Activated naive CD8-positive, alpha-beta T cell treated with anti-CD3 and anti-CD28 coated beads, Interleukin-2, amount 50 U/mL, for 24 hours (primary cell): Measurements from ENCODE around the gene TMPRSS7.

Source experiments
- ATAC-seq: fragments of 150-1000 bp; cut with Tn5 transposase; one replicate; pipeline ENCODE4 v1.10.0; 2021
- DNase-seq: peaks from one replicate; pipeline ENCODE4 v3.0.0; 2021
- H3K27ac Mint-ChIP-seq: one replicate; pipeline ENCODE4 v1.8.0; 2021; ENCODE audit warnings: mild to moderate bottlenecking, mixed read lengths
- H3K27me3 Mint-ChIP-seq: one replicate; pipeline ENCODE4 v1.8.0; 2021; ENCODE audit warnings: mixed read lengths
- H3K36me3 Mint-ChIP-seq: one replicate; pipeline ENCODE4 v1.8.0; 2021; ENCODE audit warnings: low read depth, mixed read lengths
- H3K4me1 Mint-ChIP-seq: one replicate; pipeline ENCODE4 v1.8.0; 2021; ENCODE audit warnings: mixed read lengths
- H3K4me3 Mint-ChIP-seq: one replicate; pipeline ENCODE4 v1.8.0; 2021; ENCODE audit warnings: mild to moderate bottlenecking, moderate library complexity, mixed read lengths
- H3K9me3 Mint-ChIP-seq: one replicate; pipeline ENCODE4 v1.8.0; 2021; ENCODE audit warnings: mixed read lengths

TMPRSS7 gene

GRCh38 chr3:112117841-112118571 lies 83.5 kb downstream of the TMPRSS7 start:
- no peaks in the 10 kb centered on the region for H3K9me3 Mint-ChIP-seq
- ATAC-seq (peak; percentile 64), DNase-seq (no peak)
- H3K27ac Mint-ChIP-seq = peak overlapping the region; percentile 24
- H3K36me3 Mint-ChIP-seq = peaks cover 3% of the 10 kb centered on the region
- H3K27me3 Mint-ChIP-seq = no peaks in the 10 kb centered on the region
- H3K4me3 Mint-ChIP-seq = no peak overlapping the region
- peaks cover 65% of the 10 kb centered on the region for H3K4me1 Mint-ChIP-seq

- H3K4me3 Mint-ChIP-seq = no peak overlapping the region
- DNase-seq (no peak), ATAC-seq (no peak)
- no peaks in the 10 kb centered on the region for H3K27me3 Mint-ChIP-seq
- peak overlapping the region; percentile 61 for H3K27ac Mint-ChIP-seq
- H3K4me1 Mint-ChIP-seq = peaks cover 55% of the 10 kb centered on the region
- peaks cover 10% of the 10 kb centered on the region for H3K36me3 Mint-ChIP-seq
- H3K9me3 Mint-ChIP-seq = no peaks in the 10 kb centered on the region
These were observed 85.7 kb downstream of the TMPRSS7 start for GRCh38 chr3:112119962-112120836.

DNA sequence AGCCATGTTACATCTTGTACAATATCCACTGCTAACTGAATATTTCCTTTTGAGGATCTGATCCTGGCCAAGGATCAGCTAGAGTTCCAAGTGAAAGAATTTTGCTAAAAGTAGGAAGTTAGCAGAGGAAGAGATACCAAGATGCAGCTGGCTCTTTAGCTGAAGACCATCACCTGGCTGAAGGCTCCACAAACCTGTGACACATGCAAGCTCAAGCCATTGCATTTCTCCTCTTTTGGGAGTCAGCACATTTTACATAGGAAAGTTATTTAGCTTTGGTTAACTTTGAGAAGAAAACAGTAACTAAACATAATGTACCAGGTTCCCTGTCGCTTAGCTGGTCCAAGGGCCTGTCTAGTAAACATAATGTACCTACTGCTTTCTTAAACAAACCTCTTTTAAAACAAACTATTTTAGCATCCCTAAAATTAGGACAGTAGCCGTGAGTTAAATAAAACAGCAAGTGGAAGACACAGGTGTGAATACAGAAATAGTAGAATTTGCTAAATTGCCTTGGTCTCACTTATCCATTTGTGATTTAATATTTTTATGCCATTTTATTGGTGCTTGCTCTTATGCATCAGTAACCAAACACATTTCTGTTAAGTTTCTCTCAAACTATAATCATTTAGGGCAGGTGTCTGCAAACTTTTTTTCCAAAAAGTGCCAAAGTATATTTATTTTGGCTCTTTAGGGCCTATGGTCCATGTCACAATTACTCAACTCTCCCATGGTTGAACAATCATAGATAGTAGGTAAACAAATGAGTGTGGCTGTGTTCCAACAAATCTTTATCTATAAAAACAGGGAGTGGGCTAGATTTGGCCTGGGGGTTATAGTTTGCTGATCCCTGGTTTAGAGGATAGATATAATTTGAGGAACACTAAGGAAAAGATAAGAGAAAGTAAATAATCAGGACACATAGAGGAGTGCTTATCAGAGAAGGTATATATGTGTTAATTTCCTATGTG lies 87.3 kb downstream of the TMPRSS7 start:
- peaks cover 56% of the 10 kb centered on the region for H3K4me1 Mint-ChIP-seq
- H3K27ac Mint-ChIP-seq = no peak overlapping the region
- no peak overlapping the region for H3K4me3 Mint-ChIP-seq
- ATAC-seq (no peak), DNase-seq (no peak)
- H3K9me3 Mint-ChIP-seq = no peaks in the 10 kb centered on the region
- H3K27me3 Mint-ChIP-seq = no peaks in the 10 kb centered on the region
- peaks cover 9% of the 10 kb centered on the region for H3K36me3 Mint-ChIP-seq

DNA sequence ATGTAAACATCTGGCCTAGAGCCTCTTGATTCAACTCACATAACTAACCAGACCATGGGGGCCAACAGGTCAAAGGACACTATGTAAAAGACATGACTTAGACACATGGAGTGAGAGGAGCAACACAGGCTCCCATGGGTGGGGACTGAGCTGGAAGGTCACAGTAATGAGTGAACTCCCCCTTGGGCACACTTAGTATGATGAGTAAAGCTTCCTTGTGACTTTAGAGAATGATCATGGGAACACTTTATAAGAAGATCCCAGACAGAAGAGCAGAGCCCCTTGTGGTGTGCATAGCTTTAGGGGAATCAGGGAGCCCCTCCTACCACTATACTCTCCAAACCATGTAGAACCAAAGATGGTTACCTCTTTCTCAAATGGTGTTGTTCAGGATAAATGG lies 88.3 kb downstream of the TMPRSS7 start:
- peaks cover 7% of the 10 kb centered on the region for H3K36me3 Mint-ChIP-seq
- DNase-seq = no peak
- H3K4me1 Mint-ChIP-seq = peaks cover 61% of the 10 kb centered on the region
- no peak for ATAC-seq
- H3K9me3 Mint-ChIP-seq = no peaks in the 10 kb centered on the region
- H3K27ac Mint-ChIP-seq = no peak overlapping the region
- no peak overlapping the region for H3K4me3 Mint-ChIP-seq
- H3K27me3 Mint-ChIP-seq = no peaks in the 10 kb centered on the region

DNA sequence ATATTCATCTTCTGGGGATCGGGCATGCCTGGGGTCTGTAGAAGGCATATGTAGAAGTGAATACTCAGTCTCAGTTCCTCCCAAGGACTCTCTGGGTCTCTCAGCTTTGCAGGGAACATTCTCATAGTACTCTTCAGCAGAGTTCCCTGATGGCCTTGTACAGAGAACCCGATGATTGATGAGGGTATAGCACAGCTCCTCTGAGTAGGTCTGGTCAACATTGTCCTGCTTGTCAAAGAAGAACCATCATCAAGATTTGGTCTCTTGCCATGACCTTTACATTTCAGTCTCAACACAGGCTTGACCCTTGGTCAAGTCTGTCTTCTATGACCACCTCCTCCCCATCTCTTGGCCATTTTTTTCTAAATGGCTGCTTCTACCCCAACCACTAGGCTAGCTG lies 89.0 kb downstream of the TMPRSS7 start:
- H3K4me3 Mint-ChIP-seq = no peak overlapping the region
- peaks cover 7% of the 10 kb centered on the region for H3K36me3 Mint-ChIP-seq
- DNase-seq = no peak
- H3K4me1 Mint-ChIP-seq = peaks cover 61% of the 10 kb centered on the region
- H3K27ac Mint-ChIP-seq = no peak overlapping the region
- no peak for ATAC-seq
- H3K27me3 Mint-ChIP-seq = no peaks in the 10 kb centered on the region
- no peaks in the 10 kb centered on the region for H3K9me3 Mint-ChIP-seq

- peaks cover 7% of the 10 kb centered on the region for H3K36me3 Mint-ChIP-seq
- no peaks in the 10 kb centered on the region for H3K27me3 Mint-ChIP-seq
- H3K9me3 Mint-ChIP-seq = no peaks in the 10 kb centered on the region
- H3K4me3 Mint-ChIP-seq = no peak overlapping the region
- peaks cover 62% of the 10 kb centered on the region for H3K4me1 Mint-ChIP-seq
- no peak for ATAC-seq
- no peak for DNase-seq
- no peak overlapping the region for H3K27ac Mint-ChIP-seq
These were observed 90.5 kb downstream of the TMPRSS7 start for GRCh38 chr3:112124907-112125607.

DNA sequence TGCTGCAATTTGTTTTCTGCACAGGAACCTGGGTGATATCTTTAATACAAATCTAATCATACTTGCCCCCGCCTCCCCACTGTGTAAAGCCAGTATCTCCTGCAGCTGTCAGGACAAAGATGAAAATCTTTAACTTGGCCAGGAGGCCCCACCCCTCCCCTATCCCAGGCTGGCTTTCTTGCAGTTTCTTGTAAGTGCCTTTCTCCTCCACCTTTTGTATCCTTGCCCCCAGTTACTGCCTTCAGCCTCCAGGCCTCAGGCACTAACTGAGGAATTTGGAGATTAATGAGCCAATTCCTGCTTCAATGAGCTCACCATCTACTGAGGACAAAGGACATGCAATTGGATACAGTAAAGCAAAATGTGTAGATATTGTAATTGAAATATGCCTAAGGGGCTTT lies 92.0 kb downstream of the TMPRSS7 start:
- Mint-ChIP-seq H3K27me3 (no peaks in the 10 kb centered on the region), H3K27ac (peak overlapping the region; percentile 75), H3K4me1 (peaks cover 60% of the 10 kb centered on the region), H3K4me3 (peak overlapping the region; percentile 61), H3K9me3 (no peaks in the 10 kb centered on the region), H3K36me3 (peaks cover 7% of the 10 kb centered on the region)
- DNase-seq = no peak
- no peak for ATAC-seq

DNA sequence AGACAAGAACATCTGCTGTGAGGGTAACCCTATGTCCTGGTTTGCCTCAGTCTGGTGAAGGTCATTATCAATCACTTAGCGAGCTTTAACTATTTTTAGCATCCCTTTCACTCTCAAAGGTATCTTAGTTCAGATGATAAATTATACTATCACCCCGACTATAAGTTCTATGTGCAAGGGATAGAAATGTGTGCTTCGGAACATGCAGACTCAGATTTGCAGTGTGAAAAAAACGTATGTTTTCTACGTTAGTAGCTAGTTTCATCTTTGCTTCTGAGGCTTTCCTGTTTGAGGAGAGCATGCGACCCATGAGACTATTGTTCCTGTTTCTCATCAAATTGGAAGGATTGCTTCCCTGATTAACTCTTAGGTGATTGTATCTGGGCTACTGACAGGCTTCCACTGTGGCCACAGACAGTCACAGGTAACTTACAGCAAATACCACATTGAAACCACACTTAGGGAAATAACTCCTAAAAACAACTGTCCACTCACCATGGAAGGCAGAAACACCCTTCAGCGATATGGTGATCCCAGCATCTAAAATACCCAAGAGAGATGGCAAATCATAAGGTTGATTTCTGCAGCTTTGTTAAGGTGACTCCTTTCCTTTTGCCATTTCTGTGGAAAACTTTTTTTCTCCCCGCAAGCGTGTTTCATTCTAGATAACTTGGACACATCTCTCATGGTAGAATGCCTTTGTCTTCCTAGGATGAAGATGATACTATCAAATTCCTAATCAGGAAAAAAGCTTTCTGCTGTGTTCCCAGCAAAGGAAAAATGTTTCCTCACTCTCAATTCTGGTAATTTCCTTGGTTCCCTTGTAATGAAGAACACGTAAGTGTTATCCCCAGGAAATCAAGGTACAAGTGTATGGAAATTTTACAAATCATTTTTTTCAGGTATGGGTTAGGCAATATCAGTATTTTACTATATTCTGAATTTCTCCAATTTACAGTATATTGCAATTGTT lies 93.3 kb downstream of the TMPRSS7 start:
- peak overlapping the region; percentile 75 for H3K27ac Mint-ChIP-seq
- H3K36me3 Mint-ChIP-seq = peaks cover 7% of the 10 kb centered on the region
- no peak for ATAC-seq
- H3K4me1 Mint-ChIP-seq = peaks cover 66% of the 10 kb centered on the region
- DNase-seq = no peak
- no peaks in the 10 kb centered on the region for H3K27me3 Mint-ChIP-seq
- H3K4me3 Mint-ChIP-seq = peak overlapping the region; percentile 61
- no peaks in the 10 kb centered on the region for H3K9me3 Mint-ChIP-seq

DNA sequence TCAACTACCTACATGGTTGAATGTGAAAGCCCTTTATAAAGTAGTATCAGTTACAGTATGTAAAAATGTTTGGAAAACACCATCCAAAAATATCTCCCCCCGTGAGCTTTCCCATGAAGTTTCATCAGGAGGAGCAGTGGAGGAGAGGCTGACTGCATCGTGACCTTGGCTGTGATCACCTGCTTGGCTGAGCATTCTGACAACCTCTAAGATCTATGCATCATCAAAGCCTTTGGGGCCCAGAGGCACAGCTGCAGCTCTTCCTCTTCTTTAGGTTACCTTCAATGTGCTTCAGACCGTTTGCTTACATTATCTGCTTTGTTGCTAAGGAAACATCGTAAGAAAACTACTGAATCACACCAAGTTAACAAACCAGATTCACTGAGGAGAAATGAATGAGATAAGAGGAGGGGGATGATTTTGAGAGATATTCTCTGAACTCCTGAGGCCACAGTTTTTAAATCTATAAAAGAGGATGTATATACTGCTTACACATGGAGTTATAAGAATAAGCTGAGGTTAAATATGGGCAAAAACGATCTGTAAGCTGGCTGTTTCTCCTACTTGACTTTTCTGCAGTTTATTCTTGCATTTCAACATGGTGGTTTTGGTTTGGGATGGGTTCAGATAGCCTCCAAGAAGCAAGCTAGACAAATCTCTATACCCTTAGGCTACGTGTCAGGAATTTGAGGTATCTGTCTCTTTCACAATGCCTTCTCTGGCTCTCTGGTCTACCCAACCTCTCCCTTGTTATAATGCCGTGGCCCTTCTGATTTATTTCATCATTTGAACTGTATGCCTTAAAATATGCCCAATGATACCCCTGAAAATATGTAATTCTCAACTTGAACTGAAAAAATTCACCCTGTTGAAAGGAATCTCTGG lies 94.5 kb downstream of the TMPRSS7 start:
- Mint-ChIP-seq H3K4me3 (peak overlapping the region; percentile 30), H3K36me3 (peaks cover 4% of the 10 kb centered on the region), H3K27me3 (no peaks in the 10 kb centered on the region), H3K27ac (peak overlapping the region; percentile 78), H3K4me1 (peaks cover 79% of the 10 kb centered on the region), H3K9me3 (no peaks in the 10 kb centered on the region)
- DNase-seq = peak; percentile 35
- peak; percentile 74 for ATAC-seq

DNA sequence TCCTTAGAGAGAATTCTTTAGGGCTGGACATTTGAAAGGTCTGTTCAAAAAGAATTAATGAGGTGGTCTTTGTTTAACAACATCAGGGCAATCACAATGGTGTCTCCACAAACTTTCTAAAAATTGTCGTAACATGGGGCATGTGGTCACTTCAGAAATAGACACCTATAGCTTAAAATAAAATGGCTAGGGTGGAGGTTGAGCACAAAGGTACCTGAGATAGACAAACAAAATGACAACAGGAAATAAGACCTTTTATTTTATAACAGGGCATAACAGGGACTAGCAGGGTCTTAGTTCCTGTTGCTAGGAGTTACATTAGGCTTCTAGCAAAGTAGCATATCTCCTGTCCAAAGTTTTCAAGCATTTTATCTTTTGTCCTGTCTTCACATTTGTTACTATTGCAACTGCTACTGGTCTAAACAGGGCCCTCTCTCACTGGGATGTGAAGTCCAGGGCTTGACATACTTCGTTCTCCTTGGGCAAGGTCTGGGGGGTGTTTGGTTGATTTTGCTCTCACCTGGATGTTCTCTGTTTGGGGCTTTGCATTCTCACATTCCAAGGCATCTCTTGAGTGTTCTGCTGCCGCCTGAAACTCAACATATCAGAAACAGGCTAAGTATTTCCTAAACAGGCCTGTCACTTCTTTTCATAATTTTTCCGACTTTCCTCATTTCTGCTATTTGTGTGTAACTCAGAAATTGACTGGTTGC lies 95.5 kb downstream of the TMPRSS7 start:
- H3K36me3 Mint-ChIP-seq = peaks cover under 1% of the 10 kb centered on the region
- DNase-seq = no peak
- no peaks in the 10 kb centered on the region for H3K27me3 Mint-ChIP-seq
- H3K4me3 Mint-ChIP-seq = no peak overlapping the region
- no peak for ATAC-seq
- no peaks in the 10 kb centered on the region for H3K9me3 Mint-ChIP-seq
- H3K27ac Mint-ChIP-seq = peak overlapping the region; percentile 78
- H3K4me1 Mint-ChIP-seq = peaks cover 87% of the 10 kb centered on the region

- Mint-ChIP-seq H3K36me3 (no peaks in the 10 kb centered on the region), H3K27me3 (no peaks in the 10 kb centered on the region), H3K9me3 (no peaks in the 10 kb centered on the region), H3K4me1 (peaks cover 88% of the 10 kb centered on the region), H3K4me3 (no peak overlapping the region), H3K27ac (peak overlapping the region; percentile 24)
- ATAC-seq = no peak
- no peak for DNase-seq
These were observed 96.1 kb downstream of the TMPRSS7 start for GRCh38 chr3:112130638-112130993.
